CD4-positive, alpha-beta memory T cell (primary cell): ENCODE data around the gene STX18. TPM values are rescaled to one million over a fixed set of nuclear protein-coding genes. Genes with fewer than 3 reads are reported as not detected.
"Not testable (repeated sequence)": the region's sequence is repeated elsewhere in the genome, so short reads cannot be mapped to it uniquely, and the experiment has no call there.

Experiments
- CTCF ChIA-PET: fragments of 350-600 bp; sonication (Branson Sonifier 250); formaldehyde crosslinking; loops from one replicate; lab custom pipeline; 2021; ENCODE audit warnings: inconsistent platforms; ENCODE audit not compliant: partially characterized antibody; lab: Charles Lee
- POLR2A ChIA-PET: fragments of 350-600 bp; sonication (Branson Sonifier 250); formaldehyde crosslinking; loops from one replicate; lab custom pipeline; 2021; ENCODE audit not compliant: partially characterized antibody; lab: Charles Lee
- DNase-seq, 5 donors: peaks; one replicate each; pipeline versions ENCODE4 v3.0.0 to v3.0.0-alpha.2; 2020 to 2022; ENCODE audit warnings: mixed read lengths in 1 of 5
- H3K27ac ChIP-seq: one replicate; pipeline ENCODE4 v1.7.0; 2013; ENCODE audit warnings: low read depth, low read length
- H3K27me3 ChIP-seq: 2 replicates; pipeline ENCODE4 v1.7.0; 2013; ENCODE audit warnings: mild to moderate bottlenecking, low read length, moderate library complexity; ENCODE audit not compliant: insufficient read depth
- H3K36me3 ChIP-seq: 2 replicates; pipeline ENCODE4 v1.7.0; 2013; ENCODE audit warnings: mild to moderate bottlenecking, low read length, moderate library complexity; ENCODE audit not compliant: insufficient read depth
- H3K4me1 ChIP-seq: 2 replicates; pipeline ENCODE4 v1.7.0; 2013; ENCODE audit warnings: mild to moderate bottlenecking, low read length, moderate library complexity; ENCODE audit not compliant: insufficient read depth
- H3K4me3 ChIP-seq, 2 donors: one replicate each; pipeline ENCODE4 v1.7.0; 2013; ENCODE audit warnings: low read length in 2 of 2, mild to moderate bottlenecking in 1 of 2
- H3K9me3 ChIP-seq, 2 donors: one replicate each; pipeline ENCODE4 v1.7.0; 2013; ENCODE audit warnings: low read length in 2 of 2, control low read depth in 1 of 2; ENCODE audit not compliant: control insufficient read depth in 1 of 2
- H3K27ac Mint-ChIP-seq, 7 donors: one replicate each; pipeline ENCODE4 v1.8.0; 2020 to 2021; ENCODE audit warnings: mixed read lengths in 7 of 7, mild to moderate bottlenecking in 6 of 7, inconsistent platforms in 3 of 7, moderate library complexity in 3 of 7
- H3K27me3 Mint-ChIP-seq, 2 donors: one replicate each; pipeline ENCODE4 v1.8.0; 2020 to 2021; ENCODE audit warnings: mixed read lengths in 2 of 2
- H3K36me3 Mint-ChIP-seq, 2 donors: one replicate each; pipeline ENCODE4 v1.8.0; 2020 to 2021; ENCODE audit warnings: mixed read lengths in 2 of 2, inconsistent platforms in 1 of 2, mild to moderate bottlenecking in 1 of 2
- H3K4me1 Mint-ChIP-seq, 4 donors: one replicate each; pipeline ENCODE4 v1.8.0; 2020 to 2021; ENCODE audit warnings: mixed read lengths in 4 of 4, mild to moderate bottlenecking in 1 of 4
- H3K4me3 Mint-ChIP-seq, 8 donors: one replicate each; pipeline ENCODE4 v1.8.0; 2020 to 2021; ENCODE audit warnings: mixed read lengths in 8 of 8, mild to moderate bottlenecking in 7 of 8, moderate library complexity in 6 of 8, inconsistent platforms in 3 of 8
- H3K9me3 Mint-ChIP-seq, 8 donors: one replicate each; pipeline ENCODE4 v1.8.0; 2020 to 2021; ENCODE audit warnings: mixed read lengths in 8 of 8, mild to moderate bottlenecking in 5 of 8, inconsistent platforms in 3 of 8, moderate library complexity in 1 of 8
- intact Hi-C: fragments of 100-400 bp; cut with micrococcal nuclease; formaldehyde crosslinking; loops from one replicate; pipeline ENCODE4 v1.15.1; 2023
- polyA plus RNA-seq, 2 donors: library from polyadenylated mRNA; unstranded; fragments of 300-500 nt; fragmentation: Illumina TruSeq; gene quantifications; one replicate each; pipeline ENCODE4 v1.2.3, GENCODE V29; 2021
- total RNA-seq, 2 experiments: library from RNA; stranded (reverse); gene quantifications; one replicate each; pipeline ENCODE4 v1.2.3, GENCODE V29; 2021

STX18 gene
- total and polyA plus RNA-seq, 4 experiments from 2014 or later, result 25.6 to 34.5 (median 31.2) TPM

DNA sequence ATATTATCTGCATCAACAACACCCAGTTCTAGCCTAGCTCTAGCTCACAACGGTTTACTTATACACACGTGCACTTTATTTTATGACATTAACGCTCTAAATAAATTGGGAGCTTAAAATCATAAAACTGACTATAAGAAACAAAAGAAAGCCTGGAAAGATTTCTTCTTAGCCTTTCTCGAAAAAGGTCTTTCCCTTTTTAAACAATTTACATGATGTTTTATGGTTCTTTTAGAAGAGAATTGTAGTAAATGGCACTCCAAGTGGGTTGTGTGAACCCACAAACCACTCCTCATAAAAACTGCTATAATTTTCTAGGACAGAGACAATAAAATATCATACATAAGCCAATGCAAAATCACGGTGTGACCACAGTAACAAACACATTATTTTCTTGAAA is 23.1 kb downstream of the STX18 start:
- no peak overlapping the region for H3K27ac ChIP-seq
- ChIA-PET POLR2A (no interaction called here), CTCF (interaction anchor here (0.9 to 2.2 kb wide), 4 partner anchors 10 to 23 kb away, joined by 3 to 7 read pairs (median 4); partner anchors contain the start of gene STX18)
- H3K4me1 Mint-ChIP-seq, result peaks cover 20 to 58% (median 25%) of the 10 kb centered on the region in 4 donors
- H3K9me3 ChIP-seq, result no peaks in the 10 kb centered on the region
- H3K27ac Mint-ChIP-seq, result no peak overlapping the region
- H3K27me3 ChIP-seq, result no peaks in the 10 kb centered on the region
- intact Hi-C loops, result no loop called here
- H3K36me3 ChIP-seq, result no peaks in the 10 kb centered on the region
- no peaks in the 10 kb centered on the region for H3K27me3 Mint-ChIP-seq
- H3K4me1 ChIP-seq, result peaks cover 8% of the 10 kb centered on the region
- H3K4me3 Mint-ChIP-seq, result peak overlapping the region in 1 of 8 donors; percentile 7
- H3K4me3 ChIP-seq, result no peak overlapping the region
- DNase-seq, result no peak
- no peaks in the 10 kb centered on the region for H3K9me3 Mint-ChIP-seq
- H3K36me3 Mint-ChIP-seq, result no peaks in the 10 kb centered on the region

- peaks cover 8% of the 10 kb centered on the region for H3K4me1 ChIP-seq
- H3K4me3 ChIP-seq, result no peak overlapping the region
- ChIA-PET POLR2A (no interaction called here), CTCF (no interaction called here)
- Mint-ChIP-seq H3K9me3 (no peaks in the 10 kb centered on the region), H3K36me3 (peaks cover 2 to 7% of the 10 kb centered on the region in 2 donors), H3K27ac (peak overlapping the region in 1 of 7 donors; percentile 78), H3K27me3 (no peaks in the 10 kb centered on the region), H3K4me3 (no peak overlapping the region), H3K4me1 (peaks cover 2 to 40% (median 12%) of the 10 kb centered on the region in 4 donors)
- DNase-seq, result no peak
- no peaks in the 10 kb centered on the region for H3K36me3 ChIP-seq
- H3K9me3 ChIP-seq, result no peaks in the 10 kb centered on the region
- no peaks in the 10 kb centered on the region for H3K27me3 ChIP-seq
- no peak overlapping the region for H3K27ac ChIP-seq
- intact Hi-C loops, result no loop called here
These were observed 27.1 kb downstream of the STX18 start for GRCh38 chr4:4514786-4515185.

DNA sequence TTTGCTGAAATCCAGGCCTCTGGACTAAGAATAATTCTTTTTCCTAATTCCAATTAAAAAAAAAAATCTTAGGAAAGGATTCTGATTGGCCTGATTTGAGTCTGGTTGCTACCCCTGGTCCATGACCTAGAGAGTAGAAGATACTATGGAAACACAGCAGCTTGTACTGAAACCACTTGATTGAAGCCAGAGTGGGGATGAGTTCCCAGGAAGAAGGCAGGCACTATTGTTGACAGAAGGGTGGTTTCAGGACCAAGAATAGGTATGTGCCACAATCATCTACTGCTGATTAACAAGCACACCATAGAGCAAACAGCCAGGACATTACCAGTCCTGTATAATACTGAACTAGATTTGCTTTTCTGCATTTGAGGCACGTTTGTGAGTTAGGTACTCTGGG is 29.6 kb downstream of the STX18 start:
- POLR2A ChIA-PET, result no interaction called here
- H3K9me3 Mint-ChIP-seq, result no peaks in the 10 kb centered on the region
- Histone ChIP-seq H3K4me1 (peaks cover 4% of the 10 kb centered on the region), H3K36me3 (no peaks in the 10 kb centered on the region), H3K9me3 (no peaks in the 10 kb centered on the region), H3K4me3 (no peak overlapping the region), H3K27me3 (no peaks in the 10 kb centered on the region), H3K27ac (no peak overlapping the region)
- H3K36me3 Mint-ChIP-seq, result peaks cover 2 to 17% of the 10 kb centered on the region in 2 donors
- intact Hi-C loops, result no loop called here
- no peak overlapping the region for H3K27ac Mint-ChIP-seq
- CTCF ChIA-PET, result interaction anchor here (1.0 to 1.7 kb wide), 3 partner anchors 8 to 30 kb away, joined by 4 to 5 read pairs (median 4); no protein-coding TSS in a partner anchor
- no peak for DNase-seq
- no peaks in the 10 kb centered on the region for H3K27me3 Mint-ChIP-seq
- H3K4me1 Mint-ChIP-seq, result peaks cover 5 to 27% (median 14%) of the 10 kb centered on the region in 4 donors
- no peak overlapping the region for H3K4me3 Mint-ChIP-seq

DNA sequence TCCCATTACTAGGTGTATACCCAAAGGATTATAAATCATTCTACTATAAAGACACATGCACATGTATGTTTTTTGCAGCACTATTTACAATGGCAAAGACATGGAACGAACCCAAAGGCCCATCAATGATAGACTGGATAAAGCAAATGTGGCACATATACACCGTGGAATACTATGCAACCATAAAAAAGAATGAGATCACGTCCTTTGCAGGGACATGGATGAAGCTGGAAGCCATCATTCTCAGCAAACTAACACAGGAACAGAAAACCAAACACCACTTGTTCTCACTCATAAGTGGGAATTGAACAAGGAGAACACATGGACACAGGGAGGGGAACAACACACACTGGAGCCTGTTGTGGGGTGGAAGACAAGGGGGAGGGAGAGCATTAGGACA is 31.2 kb downstream of the STX18 start:
- H3K4me1 Mint-ChIP-seq, result peaks cover 5 to 16% (median 9%) of the 10 kb centered on the region in 4 donors
- H3K27me3 Mint-ChIP-seq, POLR2A ChIA-PET, DNase-seq, H3K4me3 ChIP-seq, H3K36me3 ChIP-seq, H3K9me3 Mint-ChIP-seq, H3K27me3 ChIP-seq, intact Hi-C loops, H3K4me3 Mint-ChIP-seq, H3K27ac ChIP-seq, H3K9me3 ChIP-seq, H3K4me1 ChIP-seq: not testable (repeated sequence)
- H3K36me3 Mint-ChIP-seq, result peaks cover 7 to 20% of the 10 kb centered on the region in 2 donors
- CTCF ChIA-PET, result interaction anchor here (1.6 to 1.7 kb wide), 2 partner anchors 10 to 28 kb away, joined by 4 read pairs; no protein-coding TSS in a partner anchor
- peak overlapping the region in 1 of 7 donors; percentile 26 for H3K27ac Mint-ChIP-seq

DNA sequence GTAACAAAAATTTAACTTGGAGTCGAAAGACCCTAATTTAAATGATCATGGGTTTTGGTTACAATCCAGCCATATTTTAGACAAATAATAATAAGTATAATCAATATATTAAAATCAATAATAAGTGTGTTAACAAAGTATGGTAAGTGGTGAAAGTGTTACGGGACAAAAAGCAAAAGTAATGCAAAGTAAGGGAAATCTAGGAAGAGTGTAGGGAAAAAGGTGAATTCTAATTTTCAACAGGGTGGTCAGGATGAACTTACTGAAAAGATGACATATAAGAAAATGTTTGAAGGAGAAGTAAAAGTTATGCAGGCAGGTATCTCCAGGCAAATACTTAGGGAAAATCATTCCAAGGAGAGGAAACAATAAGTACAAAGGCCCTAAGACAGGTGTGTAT is 32.3 kb downstream of the STX18 start:
- Mint-ChIP-seq H3K27me3 (no peaks in the 10 kb centered on the region), H3K36me3 (peaks cover 7 to 20% of the 10 kb centered on the region in 2 donors), H3K4me1 (peaks cover 6 to 12% (median 7%) of the 10 kb centered on the region in 4 donors), H3K9me3 (no peaks in the 10 kb centered on the region), H3K4me3 (no peak overlapping the region), H3K27ac (no peak overlapping the region)
- no peak for DNase-seq
- Histone ChIP-seq H3K27me3 (no peaks in the 10 kb centered on the region), H3K4me1 (no peaks in the 10 kb centered on the region), H3K27ac (no peak overlapping the region), H3K4me3 (no peak overlapping the region), H3K9me3 (no peaks in the 10 kb centered on the region), H3K36me3 (no peaks in the 10 kb centered on the region)
- CTCF ChIA-PET, result no interaction called here
- POLR2A ChIA-PET, result no interaction called here
- intact Hi-C loops, result no loop called here

GRCh38 chr4:4507923-4508322 is 33.9 kb downstream of the STX18 start:
- peaks cover 4 to 11% (median 9%) of the 10 kb centered on the region in 4 donors for H3K4me1 Mint-ChIP-seq
- no peaks in the 10 kb centered on the region for H3K9me3 Mint-ChIP-seq
- no peak for DNase-seq
- no peaks in the 10 kb centered on the region for H3K27me3 Mint-ChIP-seq
- intact Hi-C loops, result no loop called here
- peaks cover 7 to 20% of the 10 kb centered on the region in 2 donors for H3K36me3 Mint-ChIP-seq
- no peak overlapping the region for H3K4me3 Mint-ChIP-seq
- no peaks in the 10 kb centered on the region for H3K36me3 ChIP-seq
- H3K27ac ChIP-seq, result no peak overlapping the region
- H3K4me3 ChIP-seq, result no peak overlapping the region
- peak overlapping the region in 1 of 7 donors; percentile 65 for H3K27ac Mint-ChIP-seq
- H3K27me3 ChIP-seq, result no peaks in the 10 kb centered on the region
- ChIA-PET POLR2A (no interaction called here), CTCF (interaction anchor here (0.6 to 1.7 kb wide), 7 partner anchors 9 to 85 kb away, joined by 3 to 9 read pairs (median 4); no protein-coding TSS in a partner anchor)
- H3K4me1 ChIP-seq, result no peaks in the 10 kb centered on the region
- H3K9me3 ChIP-seq, result no peaks in the 10 kb centered on the region

DNA sequence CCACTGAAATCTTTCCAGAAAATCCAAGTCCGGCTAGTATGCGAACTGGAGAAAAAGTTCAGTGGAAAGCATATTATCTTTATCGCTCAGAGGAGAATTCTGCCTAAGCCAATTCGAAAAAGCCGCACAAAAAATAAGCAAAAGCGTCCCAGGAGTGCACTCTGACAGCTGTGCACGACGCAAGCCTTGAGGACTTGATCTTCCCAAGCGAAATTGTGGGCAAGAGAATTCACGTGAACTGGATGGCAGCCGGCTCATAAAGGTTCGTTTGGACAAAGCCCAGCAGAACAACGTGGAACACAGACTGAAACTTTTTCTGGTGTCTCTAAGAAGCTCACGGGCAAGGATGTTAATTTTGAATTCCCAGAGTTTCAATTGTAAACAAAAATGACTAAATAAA is 34.4 kb downstream of the STX18 start:
- ChIA-PET CTCF (interaction anchor here (0.6 to 1.7 kb wide), 7 partner anchors 11 to 85 kb away, joined by 3 to 9 read pairs (median 4); no protein-coding TSS in a partner anchor), POLR2A (no interaction called here)
- no peak overlapping the region for H3K27ac Mint-ChIP-seq
- Histone ChIP-seq H3K9me3 (no peaks in the 10 kb centered on the region), H3K27me3 (no peaks in the 10 kb centered on the region), H3K36me3 (no peaks in the 10 kb centered on the region), H3K4me3 (no peak overlapping the region), H3K4me1 (peaks cover 5% of the 10 kb centered on the region), H3K27ac (no peak overlapping the region)
- H3K27me3 Mint-ChIP-seq, result no peaks in the 10 kb centered on the region
- no peak for DNase-seq
- intact Hi-C loops, result no loop called here
- H3K4me3 Mint-ChIP-seq, result no peak overlapping the region
- H3K4me1 Mint-ChIP-seq, result peaks cover 9 to 16% (median 13%) of the 10 kb centered on the region in 4 donors
- peaks cover 7 to 20% of the 10 kb centered on the region in 2 donors for H3K36me3 Mint-ChIP-seq
- H3K9me3 Mint-ChIP-seq, result no peaks in the 10 kb centered on the region
